ENCODE data around the gene SCN7A.

Gene SCN7A

GRCh38 chr2:166380615-166381014, 113.4 kb downstream of the SCN7A start:
- TF ChIP-seq REST (IDR thresholded peaks at IDR 0.05; ENCODE audit: insufficient read depth in 1 of 2, low read depth in 2 of 2, low read length in 2 of 2), result no peak
- no peak for TF ChIP-seq SIN3A (IDR thresholded peaks at IDR 0.05; ENCODE audit: borderline replicate concordance, insufficient read depth, low read length)
- TF ChIP-seq TAF1 (IDR thresholded peaks at IDR 0.05; ENCODE audit: borderline replicate concordance, insufficient read depth, low read length), result no peak
- TF ChIP-seq POLR2AphosphoS5 (IDR thresholded peaks at IDR 0.05; ENCODE audit: low read depth, low read length), result no peak
- TF ChIP-seq FOXP2 (optimal IDR thresholded peaks at IDR 0.05; ENCODE audit: borderline replicate concordance, extremely low read depth, extremely low read length, insufficient read depth), result no peak

GRCh38 chr2:166376873-166377272, 117.2 kb downstream of the SCN7A start:
- TF ChIP-seq REST (IDR thresholded peaks at IDR 0.05; ENCODE audit: insufficient read depth in 1 of 2, low read depth in 2 of 2, low read length in 2 of 2) (no peak), TAF1 (IDR thresholded peaks at IDR 0.05; ENCODE audit: borderline replicate concordance, insufficient read depth, low read length) (no peak), POLR2AphosphoS5 (IDR thresholded peaks at IDR 0.05; ENCODE audit: low read depth, low read length) (no peak), FOXP2 (optimal IDR thresholded peaks at IDR 0.05; ENCODE audit: borderline replicate concordance, extremely low read depth, extremely low read length, insufficient read depth) (no peak), SIN3A (IDR thresholded peaks at IDR 0.05; ENCODE audit: borderline replicate concordance, insufficient read depth, low read length) (no peak)

DNA sequence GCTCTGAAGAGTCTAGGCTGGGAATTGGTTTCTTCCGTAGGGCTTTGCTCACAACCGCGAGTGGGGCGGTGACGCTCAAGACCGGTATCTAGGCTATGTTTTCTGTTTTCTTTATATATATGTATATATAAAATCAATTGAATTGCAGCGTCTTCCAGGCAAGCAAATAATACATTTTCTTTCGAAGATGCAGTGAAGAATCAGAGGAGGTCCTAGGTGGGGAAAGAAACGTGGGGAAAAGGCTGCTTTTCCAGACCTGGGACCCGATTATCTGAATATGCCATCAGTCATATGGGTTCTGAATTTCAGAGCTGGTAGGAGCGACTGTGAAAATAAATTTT, 117.6 kb downstream of the SCN7A start:
- TF ChIP-seq REST (IDR thresholded peaks at IDR 0.05; ENCODE audit: insufficient read depth in 1 of 2, low read depth in 2 of 2, low read length in 2 of 2) (no peak), TAF1 (IDR thresholded peaks at IDR 0.05; ENCODE audit: borderline replicate concordance, insufficient read depth, low read length) (no peak), POLR2AphosphoS5 (IDR thresholded peaks at IDR 0.05; ENCODE audit: low read depth, low read length) (no peak), FOXP2 (optimal IDR thresholded peaks at IDR 0.05; ENCODE audit: borderline replicate concordance, extremely low read depth, extremely low read length, insufficient read depth) (no peak), SIN3A (IDR thresholded peaks at IDR 0.05; ENCODE audit: borderline replicate concordance, insufficient read depth, low read length) (no peak)

DNA sequence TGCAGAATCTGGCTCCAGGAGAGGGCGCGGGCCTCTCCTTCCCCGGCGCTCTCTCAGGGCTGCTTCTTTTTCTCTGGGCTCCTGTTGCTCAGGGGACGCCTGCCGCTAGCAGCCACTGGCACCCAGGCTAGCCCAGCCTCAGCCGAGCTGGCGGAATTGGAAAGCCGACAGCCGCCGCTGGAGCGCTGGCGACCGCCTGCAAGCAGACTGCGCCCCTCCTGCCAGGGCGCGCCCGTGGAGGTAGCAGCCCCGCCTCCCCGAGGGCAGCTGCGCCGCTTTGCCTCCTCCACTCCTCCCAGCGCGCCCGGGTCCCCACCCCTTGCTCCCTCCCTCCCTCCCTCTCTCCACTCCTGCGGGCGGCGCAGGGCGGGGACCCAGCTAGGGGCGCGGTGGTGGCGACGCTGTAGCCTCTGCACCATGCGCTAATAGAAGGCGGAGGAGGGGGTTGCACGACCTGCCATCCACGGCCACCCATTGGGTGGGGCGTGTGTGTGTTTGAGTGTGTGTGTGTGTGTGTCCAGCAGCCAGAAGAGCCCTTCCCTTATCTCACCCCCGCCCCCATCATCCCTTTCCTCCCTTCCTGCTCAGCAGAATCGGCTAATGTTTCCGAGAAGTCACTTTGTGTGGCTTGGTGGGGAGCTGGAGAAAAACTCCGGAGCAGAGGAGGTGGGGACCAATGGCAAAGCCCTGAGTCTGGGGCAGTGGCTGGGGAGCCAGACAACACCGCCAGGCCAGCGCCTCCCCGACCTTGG, 118.1 kb downstream of the SCN7A start, which contains the start of gene SCN9A:
Gene SCN9A (minus strand): TSS at position 209 of the 752 bp plus-strand sequence. CDS start 64,188 bp downstream, outside the sequence.
- TF ChIP-seq TAF1 (IDR thresholded peaks at IDR 0.05; ENCODE audit: borderline replicate concordance, insufficient read depth, low read length), result no peak
- no peak for TF ChIP-seq SIN3A (IDR thresholded peaks at IDR 0.05; ENCODE audit: borderline replicate concordance, insufficient read depth, low read length)
- TF ChIP-seq REST (IDR thresholded peaks at IDR 0.05; ENCODE audit: insufficient read depth in 1 of 2, low read depth in 2 of 2, low read length in 2 of 2), result no peak
- no peak for TF ChIP-seq FOXP2 (optimal IDR thresholded peaks at IDR 0.05; ENCODE audit: borderline replicate concordance, extremely low read depth, extremely low read length, insufficient read depth)
- no peak for TF ChIP-seq POLR2AphosphoS5 (IDR thresholded peaks at IDR 0.05; ENCODE audit: low read depth, low read length)

Data from PFSK-1 (cell line).